Tibial nerve (tissue), 4 donors: ENCODE results near the gene CCDC170.

Experiments
- EP300 ChIP-seq, 2 donors: sonication (generic); formaldehyde crosslinking; IDR thresholded peaks; one replicate each; pipeline ENCODE4 v1.6.1; 2017; ENCODE audit warnings: antibody characterized with exemption in 2 of 2, mild to moderate bottlenecking in 1 of 2
- POLR2A ChIP-seq, 2 donors: fragments of 450-650 bp; IDR thresholded peaks; one replicate each; pipeline ENCODE4 v1.6.1; 2017; ENCODE audit warnings: antibody characterized with exemption in 2 of 2, mild to moderate bottlenecking in 2 of 2, moderate library complexity in 2 of 2
- TF ChIP-seq, protein P1 (sequence below), 5 experiments: fragments of 200-600 bp in 3 of 5; fragments of 450-650 bp in 2 of 5; sonication (generic) in 3 of 5; IDR thresholded peaks; one replicate each; pipeline ENCODE4 v1.5.1; 2016 to 2019; ENCODE audit warnings: antibody characterized with exemption in 5 of 5, mild to moderate bottlenecking in 3 of 5, moderate library complexity in 2 of 5

DNA sequence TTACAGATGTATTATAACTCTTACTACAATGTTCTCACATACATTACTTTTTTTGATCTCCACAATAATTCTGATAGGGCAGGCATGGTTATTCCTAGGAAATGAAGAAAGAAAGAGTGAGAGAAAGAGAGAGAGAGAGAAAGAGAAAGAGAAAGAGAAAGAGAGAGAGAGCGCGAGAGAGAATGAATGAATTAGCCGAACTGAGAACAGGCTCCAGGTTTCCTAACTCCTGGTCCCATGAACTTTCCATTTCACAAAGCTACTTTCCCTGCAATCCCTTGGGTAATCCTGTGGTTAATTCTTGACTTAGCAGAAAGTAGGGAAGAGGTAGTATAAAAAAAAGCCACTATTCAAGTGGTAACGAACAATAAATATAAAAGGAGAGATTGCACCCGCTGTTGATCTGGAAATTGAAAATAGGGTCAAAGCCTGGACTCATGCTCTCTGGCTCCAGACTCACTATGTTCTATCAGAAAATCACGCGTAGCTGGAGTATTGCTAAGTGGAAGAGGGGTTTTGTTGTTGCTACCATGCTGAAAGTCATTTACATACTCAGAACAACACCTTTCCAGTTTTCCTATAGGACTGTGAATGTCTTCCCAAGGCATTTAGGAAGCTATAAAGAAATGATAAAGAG lies 131.2 kb downstream of the CCDC170 start:
- TF ChIP-seq, protein P1, sequence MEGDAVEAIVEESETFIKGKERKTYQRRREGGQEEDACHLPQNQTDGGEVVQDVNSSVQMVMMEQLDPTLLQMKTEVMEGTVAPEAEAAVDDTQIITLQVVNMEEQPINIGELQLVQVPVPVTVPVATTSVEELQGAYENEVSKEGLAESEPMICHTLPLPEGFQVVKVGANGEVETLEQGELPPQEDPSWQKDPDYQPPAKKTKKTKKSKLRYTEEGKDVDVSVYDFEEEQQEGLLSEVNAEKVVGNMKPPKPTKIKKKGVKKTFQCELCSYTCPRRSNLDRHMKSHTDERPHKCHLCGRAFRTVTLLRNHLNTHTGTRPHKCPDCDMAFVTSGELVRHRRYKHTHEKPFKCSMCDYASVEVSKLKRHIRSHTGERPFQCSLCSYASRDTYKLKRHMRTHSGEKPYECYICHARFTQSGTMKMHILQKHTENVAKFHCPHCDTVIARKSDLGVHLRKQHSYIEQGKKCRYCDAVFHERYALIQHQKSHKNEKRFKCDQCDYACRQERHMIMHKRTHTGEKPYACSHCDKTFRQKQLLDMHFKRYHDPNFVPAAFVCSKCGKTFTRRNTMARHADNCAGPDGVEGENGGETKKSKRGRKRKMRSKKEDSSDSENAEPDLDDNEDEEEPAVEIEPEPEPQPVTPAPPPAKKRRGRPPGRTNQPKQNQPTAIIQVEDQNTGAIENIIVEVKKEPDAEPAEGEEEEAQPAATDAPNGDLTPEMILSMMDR (IDR thresholded peaks at IDR 0.05), result no peak
- no peak for TF ChIP-seq POLR2A (IDR thresholded peaks at IDR 0.05)
- no peak for TF ChIP-seq EP300 (IDR thresholded peaks at IDR 0.05)
